ENCODE results near the gene RPTOR.
A peak's percentile ranks its signal among the peaks of the same experiment; 100 is the strongest.

The RPTOR gene

DNA sequence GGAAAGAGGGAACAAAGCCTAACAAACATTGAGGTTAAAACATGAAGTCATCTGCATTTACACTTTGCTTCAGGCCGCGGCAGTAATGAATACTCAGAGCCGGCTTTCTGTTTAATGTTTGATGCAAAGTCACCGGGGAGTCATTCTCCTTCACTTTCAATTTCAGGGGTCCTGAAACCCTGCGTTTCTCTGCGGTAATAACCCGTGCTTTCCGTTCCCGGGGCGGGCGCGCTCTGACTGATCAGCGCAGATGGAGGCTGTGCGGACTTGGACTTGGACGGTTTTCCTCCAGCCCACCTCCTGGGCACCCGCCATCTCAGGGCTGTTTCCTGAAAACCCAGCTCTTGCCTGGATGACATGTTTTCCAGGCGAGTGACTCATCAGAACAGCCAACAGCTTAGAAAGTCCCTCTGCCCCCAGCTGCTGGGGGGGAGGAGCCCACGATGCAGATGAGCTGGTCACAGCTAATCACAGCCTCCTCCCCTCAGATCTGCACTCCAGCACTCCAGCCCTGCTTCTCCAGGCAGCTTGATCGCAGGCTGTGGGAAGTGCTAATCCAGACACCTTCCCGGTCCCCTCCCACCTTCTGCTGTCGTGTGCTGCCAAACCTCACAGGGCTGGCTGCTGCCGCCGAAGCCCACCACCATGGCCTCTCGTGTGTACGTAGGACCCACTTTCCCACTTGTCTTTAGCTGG lies 288.4 kb downstream of the RPTOR start (continued):
- TF ChIP-seq, protein P1, sequence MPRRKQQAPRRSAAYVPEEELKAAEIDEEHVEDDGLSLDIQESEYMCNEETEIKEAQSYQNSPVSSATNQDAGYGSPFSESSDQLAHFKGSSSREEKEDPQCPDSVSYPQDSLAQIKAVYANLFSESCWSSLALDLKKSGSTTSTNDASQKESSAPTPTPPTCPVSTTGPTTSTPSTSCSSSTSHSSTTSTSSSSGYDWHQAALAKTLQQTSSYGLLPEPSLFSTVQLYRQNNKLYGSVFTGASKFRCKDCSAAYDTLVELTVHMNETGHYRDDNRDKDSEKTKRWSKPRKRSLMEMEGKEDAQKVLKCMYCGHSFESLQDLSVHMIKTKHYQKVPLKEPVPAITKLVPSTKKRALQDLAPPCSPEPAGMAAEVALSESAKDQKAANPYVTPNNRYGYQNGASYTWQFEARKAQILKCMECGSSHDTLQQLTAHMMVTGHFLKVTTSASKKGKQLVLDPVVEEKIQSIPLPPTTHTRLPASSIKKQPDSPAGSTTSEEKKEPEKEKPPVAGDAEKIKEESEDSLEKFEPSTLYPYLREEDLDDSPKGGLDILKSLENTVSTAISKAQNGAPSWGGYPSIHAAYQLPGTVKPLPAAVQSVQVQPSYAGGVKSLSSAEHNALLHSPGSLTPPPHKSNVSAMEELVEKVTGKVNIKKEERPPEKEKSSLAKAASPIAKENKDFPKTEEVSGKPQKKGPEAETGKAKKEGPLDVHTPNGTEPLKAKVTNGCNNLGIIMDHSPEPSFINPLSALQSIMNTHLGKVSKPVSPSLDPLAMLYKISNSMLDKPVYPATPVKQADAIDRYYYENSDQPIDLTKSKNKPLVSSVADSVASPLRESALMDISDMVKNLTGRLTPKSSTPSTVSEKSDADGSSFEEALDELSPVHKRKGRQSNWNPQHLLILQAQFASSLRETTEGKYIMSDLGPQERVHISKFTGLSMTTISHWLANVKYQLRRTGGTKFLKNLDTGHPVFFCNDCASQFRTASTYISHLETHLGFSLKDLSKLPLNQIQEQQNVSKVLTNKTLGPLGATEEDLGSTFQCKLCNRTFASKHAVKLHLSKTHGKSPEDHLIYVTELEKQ (tag by site-specific recombination; IDR thresholded peaks at IDR 0.05; ENCODE audit: borderline replicate concordance), result 0 out of 2 replicates have a peak, but pooled peaks have one; percentile 22
- TF ChIP-seq, protein P2, sequence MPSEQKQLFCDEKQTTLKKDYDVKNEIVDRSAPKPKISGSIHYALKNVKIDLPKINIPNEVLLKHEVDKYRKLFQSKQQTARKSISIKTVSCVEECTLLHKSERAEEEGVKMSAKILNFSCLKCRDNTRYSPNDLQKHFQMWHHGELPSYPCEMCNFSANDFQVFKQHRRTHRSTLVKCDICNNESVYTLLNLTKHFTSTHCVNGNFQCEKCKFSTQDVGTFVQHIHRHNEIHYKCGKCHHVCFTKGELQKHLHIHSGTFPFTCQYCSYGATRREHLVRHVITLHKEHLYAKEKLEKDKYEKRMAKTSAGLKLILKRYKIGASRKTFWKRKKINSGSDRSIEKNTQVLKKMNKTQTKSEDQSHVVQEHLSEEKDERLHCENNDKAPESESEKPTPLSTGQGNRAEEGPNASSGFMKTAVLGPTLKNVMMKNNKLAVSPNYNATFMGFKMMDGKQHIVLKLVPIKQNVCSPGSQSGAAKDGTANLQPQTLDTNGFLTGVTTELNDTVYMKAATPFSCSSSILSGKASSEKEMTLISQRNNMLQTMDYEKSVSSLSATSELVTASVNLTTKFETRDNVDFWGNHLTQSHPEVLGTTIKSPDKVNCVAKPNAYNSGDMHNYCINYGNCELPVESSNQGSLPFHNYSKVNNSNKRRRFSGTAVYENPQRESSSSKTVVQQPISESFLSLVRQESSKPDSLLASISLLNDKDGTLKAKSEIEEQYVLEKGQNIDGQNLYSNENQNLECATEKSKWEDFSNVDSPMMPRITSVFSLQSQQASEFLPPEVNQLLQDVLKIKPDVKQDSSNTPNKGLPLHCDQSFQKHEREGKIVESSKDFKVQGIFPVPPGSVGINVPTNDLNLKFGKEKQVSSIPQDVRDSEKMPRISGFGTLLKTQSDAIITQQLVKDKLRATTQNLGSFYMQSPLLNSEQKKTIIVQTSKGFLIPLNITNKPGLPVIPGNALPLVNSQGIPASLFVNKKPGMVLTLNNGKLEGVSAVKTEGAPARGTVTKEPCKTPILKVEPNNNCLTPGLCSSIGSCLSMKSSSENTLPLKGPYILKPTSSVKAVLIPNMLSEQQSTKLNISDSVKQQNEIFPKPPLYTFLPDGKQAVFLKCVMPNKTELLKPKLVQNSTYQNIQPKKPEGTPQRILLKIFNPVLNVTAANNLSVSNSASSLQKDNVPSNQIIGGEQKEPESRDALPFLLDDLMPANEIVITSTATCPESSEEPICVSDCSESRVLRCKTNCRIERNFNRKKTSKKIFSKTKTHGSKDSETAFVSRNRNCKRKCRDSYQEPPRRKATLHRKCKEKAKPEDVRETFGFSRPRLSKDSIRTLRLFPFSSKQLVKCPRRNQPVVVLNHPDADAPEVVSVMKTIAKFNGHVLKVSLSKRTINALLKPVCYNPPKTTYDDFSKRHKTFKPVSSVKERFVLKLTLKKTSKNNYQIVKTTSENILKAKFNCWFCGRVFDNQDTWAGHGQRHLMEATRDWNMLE (tag by site-specific recombination; conservative IDR thresholded peaks at IDR 0.05; ENCODE audit: low read depth), result no peak
- TF ChIP-seq PRDM1 (tag by site-specific recombination; IDR thresholded peaks at IDR 0.05) (peak; percentile 90), SCRT2 (tag by site-specific recombination; IDR thresholded peaks at IDR 0.05) (peak; percentile 88), ZIC2 (tag by site-specific recombination; IDR thresholded peaks at IDR 0.05) (peak; percentile 71), ZBTB21 (tag by site-specific recombination; IDR thresholded peaks at IDR 0.05) (peak; percentile 63), ZNF114 (tag by site-specific recombination; IDR thresholded peaks at IDR 0.05) (no peak), ZFP37 (tag by site-specific recombination; IDR thresholded peaks at IDR 0.05) (peak; percentile 80; the same call in 1 of the 2 replicates), KLF1 (tag by site-specific recombination; IDR thresholded peaks at IDR 0.05) (peak; percentile 24; the same call in 1 of the 2 replicates), GLIS1 (tag by site-specific recombination; IDR thresholded peaks at IDR 0.05) (peak; percentile 92), ZNF677 (tag by site-specific recombination; IDR thresholded peaks at IDR 0.05) (peak; percentile 92), ZNF335 (tag by site-specific recombination; conservative IDR thresholded peaks at IDR 0.05) (peak; percentile 79; the same call in 1 of the 2 replicates), ZBTB20 (tag by site-specific recombination; IDR thresholded peaks at IDR 0.05) (peak; percentile 66), KLF9 (tag by site-specific recombination; IDR thresholded peaks at IDR 0.05; ENCODE audit: low read depth) (peak; percentile 37; the same call in 1 of the 2 replicates), SP7 (tag by site-specific recombination; IDR thresholded peaks at IDR 0.05) (peak; percentile 86), ZNF76 (tag by site-specific recombination; IDR thresholded peaks at IDR 0.05; ENCODE audit: borderline replicate concordance, low read depth) (0 out of 2 replicates have a peak, but pooled peaks have one; percentile 14)
- TF ChIP-seq, protein P3, sequence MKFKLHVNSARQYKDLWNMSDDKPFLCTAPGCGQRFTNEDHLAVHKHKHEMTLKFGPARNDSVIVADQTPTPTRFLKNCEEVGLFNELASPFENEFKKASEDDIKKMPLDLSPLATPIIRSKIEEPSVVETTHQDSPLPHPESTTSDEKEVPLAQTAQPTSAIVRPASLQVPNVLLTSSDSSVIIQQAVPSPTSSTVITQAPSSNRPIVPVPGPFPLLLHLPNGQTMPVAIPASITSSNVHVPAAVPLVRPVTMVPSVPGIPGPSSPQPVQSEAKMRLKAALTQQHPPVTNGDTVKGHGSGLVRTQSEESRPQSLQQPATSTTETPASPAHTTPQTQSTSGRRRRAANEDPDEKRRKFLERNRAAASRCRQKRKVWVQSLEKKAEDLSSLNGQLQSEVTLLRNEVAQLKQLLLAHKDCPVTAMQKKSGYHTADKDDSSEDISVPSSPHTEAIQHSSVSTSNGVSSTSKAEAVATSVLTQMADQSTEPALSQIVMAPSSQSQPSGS (tag by site-specific recombination; IDR thresholded peaks at IDR 0.05; ENCODE audit: low read depth), result peak; percentile 45
- TF ChIP-seq, protein P4, sequence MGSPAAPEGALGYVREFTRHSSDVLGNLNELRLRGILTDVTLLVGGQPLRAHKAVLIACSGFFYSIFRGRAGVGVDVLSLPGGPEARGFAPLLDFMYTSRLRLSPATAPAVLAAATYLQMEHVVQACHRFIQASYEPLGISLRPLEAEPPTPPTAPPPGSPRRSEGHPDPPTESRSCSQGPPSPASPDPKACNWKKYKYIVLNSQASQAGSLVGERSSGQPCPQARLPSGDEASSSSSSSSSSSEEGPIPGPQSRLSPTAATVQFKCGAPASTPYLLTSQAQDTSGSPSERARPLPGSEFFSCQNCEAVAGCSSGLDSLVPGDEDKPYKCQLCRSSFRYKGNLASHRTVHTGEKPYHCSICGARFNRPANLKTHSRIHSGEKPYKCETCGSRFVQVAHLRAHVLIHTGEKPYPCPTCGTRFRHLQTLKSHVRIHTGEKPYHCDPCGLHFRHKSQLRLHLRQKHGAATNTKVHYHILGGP (tag by site-specific recombination; IDR thresholded peaks at IDR 0.05), result peak; percentile 96
- TF ChIP-seq, protein P5, sequence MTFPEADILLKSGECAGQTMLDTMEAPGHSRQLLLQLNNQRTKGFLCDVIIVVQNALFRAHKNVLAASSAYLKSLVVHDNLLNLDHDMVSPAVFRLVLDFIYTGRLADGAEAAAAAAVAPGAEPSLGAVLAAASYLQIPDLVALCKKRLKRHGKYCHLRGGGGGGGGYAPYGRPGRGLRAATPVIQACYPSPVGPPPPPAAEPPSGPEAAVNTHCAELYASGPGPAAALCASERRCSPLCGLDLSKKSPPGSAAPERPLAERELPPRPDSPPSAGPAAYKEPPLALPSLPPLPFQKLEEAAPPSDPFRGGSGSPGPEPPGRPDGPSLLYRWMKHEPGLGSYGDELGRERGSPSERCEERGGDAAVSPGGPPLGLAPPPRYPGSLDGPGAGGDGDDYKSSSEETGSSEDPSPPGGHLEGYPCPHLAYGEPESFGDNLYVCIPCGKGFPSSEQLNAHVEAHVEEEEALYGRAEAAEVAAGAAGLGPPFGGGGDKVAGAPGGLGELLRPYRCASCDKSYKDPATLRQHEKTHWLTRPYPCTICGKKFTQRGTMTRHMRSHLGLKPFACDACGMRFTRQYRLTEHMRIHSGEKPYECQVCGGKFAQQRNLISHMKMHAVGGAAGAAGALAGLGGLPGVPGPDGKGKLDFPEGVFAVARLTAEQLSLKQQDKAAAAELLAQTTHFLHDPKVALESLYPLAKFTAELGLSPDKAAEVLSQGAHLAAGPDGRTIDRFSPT (tag by site-specific recombination; IDR thresholded peaks at IDR 0.05), result peak; percentile 88
- TF ChIP-seq, protein P6, sequence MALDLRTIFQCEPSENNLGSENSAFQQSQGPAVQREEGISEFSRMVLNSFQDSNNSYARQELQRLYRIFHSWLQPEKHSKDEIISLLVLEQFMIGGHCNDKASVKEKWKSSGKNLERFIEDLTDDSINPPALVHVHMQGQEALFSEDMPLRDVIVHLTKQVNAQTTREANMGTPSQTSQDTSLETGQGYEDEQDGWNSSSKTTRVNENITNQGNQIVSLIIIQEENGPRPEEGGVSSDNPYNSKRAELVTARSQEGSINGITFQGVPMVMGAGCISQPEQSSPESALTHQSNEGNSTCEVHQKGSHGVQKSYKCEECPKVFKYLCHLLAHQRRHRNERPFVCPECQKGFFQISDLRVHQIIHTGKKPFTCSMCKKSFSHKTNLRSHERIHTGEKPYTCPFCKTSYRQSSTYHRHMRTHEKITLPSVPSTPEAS (tag by site-specific recombination; IDR thresholded peaks at IDR 0.05), result no peak
